Gastroesophageal sphincter (tissue), 3 donors: ENCODE data around the gene SAMD14.

ENCODE experiments used
- CTCF ChIP-seq, 4 experiments: fragments of 200-600 bp in 2 of 4; fragments of 450-650 bp in 2 of 4; sonication (generic) in 1 of 4; IDR thresholded peaks; one replicate each; pipeline ENCODE4 v1.5.1; 2017 to 2019; ENCODE audit warnings: antibody characterized with exemption in 4 of 4, mild to moderate bottlenecking in 2 of 4, moderate library complexity in 2 of 4
- EP300 ChIP-seq: sonication (generic); formaldehyde crosslinking; IDR thresholded peaks from one replicate; pipeline ENCODE4 v1.6.1; 2017; ENCODE audit warnings: antibody characterized with exemption, mild to moderate bottlenecking
- POLR2A ChIP-seq, 2 donors: fragments of 450-650 bp; IDR thresholded peaks; one replicate each; pipeline ENCODE4 v1.6.1; 2017; ENCODE audit warnings: antibody characterized with exemption in 2 of 2, mild to moderate bottlenecking in 2 of 2, moderate library complexity in 1 of 2
- POLR2AphosphoS5 ChIP-seq: sonication (generic); formaldehyde crosslinking; IDR thresholded peaks from one replicate; pipeline ENCODE4 v1.6.1; 2017; ENCODE audit warnings: antibody characterized with exemption

- TF ChIP-seq CTCF (IDR thresholded peaks at IDR 0.05) (no peak), POLR2AphosphoS5 (no peak), POLR2A (IDR thresholded peaks at IDR 0.05) (no peak), EP300 (no peak)
Measured at GRCh38 chr17:50093246-50093645, 36.7 kb downstream of the SAMD14 start.
